Panc1 (cell line): Measurements from ENCODE around the gene SCART1. TPM values are rescaled to one million over a fixed set of nuclear protein-coding genes. Genes with fewer than 3 reads are reported as not detected.

Experiments
- ATAC-seq: fragments of 200-7000 bp; cut with Tn5 transposase; 2 replicates; pipeline ENCODE4 v1.9.1; 2020; ENCODE audit warnings: mild to moderate bottlenecking, moderate library complexity
- BruUV-seq: library from RNA; stranded (reverse); fragments of 400-500 nt; replicated peaks from 2 replicates; lab custom pipeline; 2021; lab: Mats Ljungman, UMichigan
- CTCF ChIA-PET: fragments of 300-600 bp; sonication (Branson Sonifier 250); formaldehyde crosslinking; loops from one replicate; lab custom pipeline; 2022; ENCODE audit warnings: antibody characterized with exemption; lab: Charles Lee
- POLR2A ChIA-PET: fragments of 300-600 bp; sonication (Branson Sonifier 250); formaldehyde crosslinking; loops from one replicate; lab custom pipeline; 2022; ENCODE audit warnings: antibody characterized with exemption; lab: Charles Lee
- DNase-seq: peaks from one replicate; pipeline ENCODE4 v3.0.0-alpha.2; 2010; ENCODE audit warnings: low read depth, low spot score
- H3K27ac ChIP-seq: 2 replicates; pipeline ENCODE4 v1.5.1; 2011; ENCODE audit warnings: mild to moderate bottlenecking, low read length, inconsistent platforms
- H3K27me3 ChIP-seq: fragments of 200-500 bp; sonication (Bioruptor generic); 2 replicates; pipeline ENCODE4 v1.6.0; 2014; ENCODE audit warnings: low read length, inconsistent platforms; ENCODE audit not compliant: control insufficient read depth, insufficient read depth
- H3K36me3 ChIP-seq: fragments of 200-500 bp; sonication (Bioruptor generic); 2 replicates; pipeline ENCODE4 v1.5.1; 2014; ENCODE audit warnings: inconsistent platforms, mild to moderate bottlenecking, low read length, moderate library complexity; ENCODE audit not compliant: control insufficient read depth, insufficient read depth
- H3K4me1 ChIP-seq: 2 replicates; pipeline ENCODE4 v1.5.1; 2011; ENCODE audit warnings: inconsistent platforms, mild to moderate bottlenecking, low read length, moderate library complexity; ENCODE audit not compliant: control insufficient read depth, insufficient read depth
- H3K4me3 ChIP-seq, 2 experiments: 2 replicates each; pipeline ENCODE4 v1.5.1; 2011 to 2012; ENCODE audit warnings: low read depth in 2 of 2, low read length in 2 of 2, mild to moderate bottlenecking in 2 of 2, inconsistent platforms in 1 of 2, moderate library complexity in 1 of 2
- H3K9me3 ChIP-seq: fragments of 200-500 bp; sonication (Bioruptor generic); 2 replicates; pipeline ENCODE4 v1.5.1; 2014; ENCODE audit warnings: low read depth, mild to moderate bottlenecking, inconsistent platforms, low read length, moderate library complexity; ENCODE audit not compliant: control insufficient read depth, insufficient read depth
- CTCF ChIP-seq: fragments of 450-650 bp; IDR thresholded peaks from 2 replicates; pipeline ENCODE4 v1.5.1; 2017; ENCODE audit warnings: mild to moderate bottlenecking
- POLR2AphosphoS5 ChIP-seq: IDR thresholded peaks from 2 replicates; pipeline ENCODE4 v1.6.1; 2012; ENCODE audit warnings: mild to moderate bottlenecking, low read depth, low read length, moderate library complexity
- REST ChIP-seq, 2 experiments: IDR thresholded peaks; 2 replicates each; pipeline ENCODE4 v1.6.1; 2011 to 2012; ENCODE audit warnings: low read depth in 2 of 2, control low read depth in 1 of 2, low read length in 1 of 2, mild to moderate bottlenecking in 1 of 2, moderate library complexity in 1 of 2; ENCODE audit not compliant: insufficient read depth in 1 of 2
- SIN3A ChIP-seq: IDR thresholded peaks from 2 replicates; pipeline ENCODE4 v1.6.1; 2012; ENCODE audit warnings: low read depth, mild to moderate bottlenecking, low read length, moderate library complexity, borderline replicate concordance; ENCODE audit not compliant: insufficient read depth
- TCF7L2 ChIP-seq: IDR thresholded peaks from 2 replicates; pipeline ENCODE4 v1.6.1; 2011; ENCODE audit warnings: mild to moderate bottlenecking, low read depth, low read length, inconsistent platforms
- in situ Hi-C: cut with HindIII; loops from 2 replicates; pipeline ENCODE4 v1.10.0; 2016; ENCODE audit warnings: low sequenced_read_pairs, low pct_unique_long_range_greater_than_20kb
- intact Hi-C: fragments of 100-400 bp; cut with micrococcal nuclease; formaldehyde crosslinking; loops from one replicate; pipeline ENCODE4 v1.10.0; 2022; ENCODE audit not compliant: unreplicated experiment
- total RNA-seq: library from RNA; stranded (reverse); gene quantifications from one replicate; pipeline ENCODE4 v1.2.1, GENCODE V29; 2021; ENCODE audit not compliant: unreplicated experiment

Gene SCART1
- total RNA-seq, 1 experiment from 2014 or later, result 0.57 TPM

GRCh38 chr10:133475821-133476640 is 22.3 kb downstream of the SCART1 start:
- in situ Hi-C loops, result no loop called here
- BruUV-seq, result no TSS peak
- H3K36me3 ChIP-seq, result no peaks in the 10 kb centered on the region

GRCh38 chr10:133476641-133476990 is 22.9 kb downstream of the SCART1 start:
- in situ Hi-C loops (no loop called here), intact Hi-C loops (no loop called here)
- Histone ChIP-seq H3K9me3 (no peaks in the 10 kb centered on the region), H3K36me3 (no peaks in the 10 kb centered on the region), H3K4me1 (0 out of 2 replicates have a peak, but pooled peaks cover 4% of the 10 kb centered on the region), H3K4me3 (no peak overlapping the region), H3K27ac (no peak overlapping the region), H3K27me3 (peaks cover 9% of the 10 kb centered on the region)
- DNase-seq (no peak), ATAC-seq (peak; percentile 64)
- BruUV-seq, result no TSS peak
- ChIA-PET CTCF (no interaction called here), POLR2A (no interaction called here)
- TF ChIP-seq CTCF (no peak), POLR2AphosphoS5 (no peak), TCF7L2 (no peak), SIN3A (no peak), REST (IDR thresholded peaks at IDR 0.05; ENCODE audit: insufficient read depth in 1 of 2, low read depth in 2 of 2, low read length in 1 of 2) (no peak)

More at GRCh38 chr10:133475821-133476640, 22.3 kb downstream of the SCART1 start:
- ChIA-PET CTCF (no interaction called here), POLR2A (no interaction called here)
- ATAC-seq (peak; percentile 66), DNase-seq (no peak)
- H3K27me3 ChIP-seq, result peaks cover 4% of the 10 kb centered on the region
- TF ChIP-seq SIN3A (no peak), CTCF (no peak), TCF7L2 (no peak), REST (IDR thresholded peaks at IDR 0.05; ENCODE audit: insufficient read depth in 1 of 2, low read depth in 2 of 2, low read length in 1 of 2) (no peak), POLR2AphosphoS5 (no peak)
- intact Hi-C loops, result no loop called here
- no peak overlapping the region for H3K27ac ChIP-seq
- H3K9me3 ChIP-seq, result no peaks in the 10 kb centered on the region
- H3K4me3 ChIP-seq, result no peak overlapping the region
- H3K4me1 ChIP-seq, result 0 out of 2 replicates have a peak, but pooled peaks cover 4% of the 10 kb centered on the region
